ENCODE results near the gene RENBP. TPM values are rescaled to one million over a fixed set of nuclear protein-coding genes. Genes with fewer than 3 reads are reported as not detected.

Gene RENBP
- total and polyA plus RNA-seq, 2 of the 13 experiments (the other 11 are each of a cell fraction or from before 2014, with no cell fraction given) = 1.4 to 2.6 TPM

- TF ChIP-seq PRDM10 (CRISPR knock-in tag; IDR thresholded peaks at IDR 0.05; ENCODE audit: low read depth) (no peak), RFX1 (IDR thresholded peaks at IDR 0.05) (no peak), ZIK1 (CRISPR knock-in tag; IDR thresholded peaks at IDR 0.05; ENCODE audit: borderline replicate concordance, low read depth) (0 out of 2 replicates have a peak, but pooled peaks have one; percentile 47), ZNF761 (CRISPR knock-in tag; conservative IDR thresholded peaks at IDR 0.05) (no peak), BORCS8-MEF2B (CRISPR knock-in tag; IDR thresholded peaks at IDR 0.05) (no peak), ZBTB21 (CRISPR knock-in tag; IDR thresholded peaks at IDR 0.05) (no peak), GTF3A (CRISPR knock-in tag; conservative IDR thresholded peaks at IDR 0.05) (no peak), ZNF20 (CRISPR knock-in tag; IDR thresholded peaks at IDR 0.05) (no peak), ZNF639 (CRISPR knock-in tag; conservative IDR thresholded peaks at IDR 0.05) (peak; percentile 50), SPEN (CRISPR knock-in tag; IDR thresholded peaks at IDR 0.05; ENCODE audit: low read depth) (peak; percentile 85), BRD4 (CRISPR knock-in tag; IDR thresholded peaks at IDR 0.05) (no peak), ZNF296 (CRISPR knock-in tag; conservative IDR thresholded peaks at IDR 0.05) (no peak), NR1H2 (CRISPR knock-in tag; IDR thresholded peaks at IDR 0.05; ENCODE audit: borderline replicate concordance, low read depth) (no peak)
- TF ChIP-seq, protein P1, sequence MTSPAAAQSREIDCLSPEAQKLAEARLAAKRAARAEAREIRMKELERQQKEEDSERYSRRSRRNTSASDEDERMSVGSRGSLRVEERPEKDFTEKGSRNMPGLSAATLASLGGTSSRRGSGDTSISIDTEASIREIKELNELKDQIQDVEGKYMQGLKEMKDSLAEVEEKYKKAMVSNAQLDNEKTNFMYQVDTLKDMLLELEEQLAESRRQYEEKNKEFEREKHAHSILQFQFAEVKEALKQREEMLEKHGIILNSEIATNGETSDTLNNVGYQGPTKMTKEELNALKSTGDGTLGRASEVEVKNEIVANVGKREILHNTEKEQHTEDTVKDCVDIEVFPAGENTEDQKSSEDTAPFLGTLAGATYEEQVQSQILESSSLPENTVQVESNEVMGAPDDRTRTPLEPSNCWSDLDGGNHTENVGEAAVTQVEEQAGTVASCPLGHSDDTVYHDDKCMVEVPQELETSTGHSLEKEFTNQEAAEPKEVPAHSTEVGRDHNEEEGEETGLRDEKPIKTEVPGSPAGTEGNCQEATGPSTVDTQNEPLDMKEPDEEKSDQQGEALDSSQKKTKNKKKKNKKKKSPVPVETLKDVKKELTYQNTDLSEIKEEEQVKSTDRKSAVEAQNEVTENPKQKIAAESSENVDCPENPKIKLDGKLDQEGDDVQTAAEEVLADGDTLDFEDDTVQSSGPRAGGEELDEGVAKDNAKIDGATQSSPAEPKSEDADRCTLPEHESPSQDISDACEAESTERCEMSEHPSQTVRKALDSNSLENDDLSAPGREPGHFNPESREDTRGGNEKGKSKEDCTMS (CRISPR knock-in tag; conservative IDR thresholded peaks at IDR 0.05) = no peak
- TF ChIP-seq, protein P2, sequence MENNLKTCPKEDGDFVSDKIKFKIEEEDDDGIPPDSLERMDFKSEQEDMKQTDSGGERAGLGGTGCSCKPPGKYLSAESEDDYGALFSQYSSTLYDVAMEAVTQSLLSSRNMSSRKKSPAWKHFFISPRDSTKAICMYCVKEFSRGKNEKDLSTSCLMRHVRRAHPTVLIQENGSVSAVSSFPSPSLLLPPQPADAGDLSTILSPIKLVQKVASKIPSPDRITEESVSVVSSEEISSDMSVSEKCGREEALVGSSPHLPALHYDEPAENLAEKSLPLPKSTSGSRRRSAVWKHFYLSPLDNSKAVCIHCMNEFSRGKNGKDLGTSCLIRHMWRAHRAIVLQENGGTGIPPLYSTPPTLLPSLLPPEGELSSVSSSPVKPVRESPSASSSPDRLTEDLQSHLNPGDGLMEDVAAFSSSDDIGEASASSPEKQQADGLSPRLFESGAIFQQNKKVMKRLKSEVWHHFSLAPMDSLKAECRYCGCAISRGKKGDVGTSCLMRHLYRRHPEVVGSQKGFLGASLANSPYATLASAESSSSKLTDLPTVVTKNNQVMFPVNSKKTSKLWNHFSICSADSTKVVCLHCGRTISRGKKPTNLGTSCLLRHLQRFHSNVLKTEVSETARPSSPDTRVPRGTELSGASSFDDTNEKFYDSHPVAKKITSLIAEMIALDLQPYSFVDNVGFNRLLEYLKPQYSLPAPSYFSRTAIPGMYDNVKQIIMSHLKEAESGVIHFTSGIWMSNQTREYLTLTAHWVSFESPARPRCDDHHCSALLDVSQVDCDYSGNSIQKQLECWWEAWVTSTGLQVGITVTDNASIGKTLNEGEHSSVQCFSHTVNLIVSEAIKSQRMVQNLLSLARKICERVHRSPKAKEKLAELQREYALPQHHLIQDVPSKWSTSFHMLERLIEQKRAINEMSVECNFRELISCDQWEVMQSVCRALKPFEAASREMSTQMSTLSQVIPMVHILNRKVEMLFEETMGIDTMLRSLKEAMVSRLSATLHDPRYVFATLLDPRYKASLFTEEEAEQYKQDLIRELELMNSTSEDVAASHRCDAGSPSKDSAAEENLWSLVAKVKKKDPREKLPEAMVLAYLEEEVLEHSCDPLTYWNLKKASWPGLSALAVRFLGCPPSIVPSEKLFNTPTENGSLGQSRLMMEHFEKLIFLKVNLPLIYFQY (CRISPR knock-in tag; IDR thresholded peaks at IDR 0.05; ENCODE audit: borderline replicate concordance) = no peak
- TF ChIP-seq, protein P3, sequence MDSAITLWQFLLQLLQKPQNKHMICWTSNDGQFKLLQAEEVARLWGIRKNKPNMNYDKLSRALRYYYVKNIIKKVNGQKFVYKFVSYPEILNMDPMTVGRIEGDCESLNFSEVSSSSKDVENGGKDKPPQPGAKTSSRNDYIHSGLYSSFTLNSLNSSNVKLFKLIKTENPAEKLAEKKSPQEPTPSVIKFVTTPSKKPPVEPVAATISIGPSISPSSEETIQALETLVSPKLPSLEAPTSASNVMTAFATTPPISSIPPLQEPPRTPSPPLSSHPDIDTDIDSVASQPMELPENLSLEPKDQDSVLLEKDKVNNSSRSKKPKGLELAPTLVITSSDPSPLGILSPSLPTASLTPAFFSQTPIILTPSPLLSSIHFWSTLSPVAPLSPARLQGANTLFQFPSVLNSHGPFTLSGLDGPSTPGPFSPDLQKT (CRISPR knock-in tag; IDR thresholded peaks at IDR 0.05; ENCODE audit: borderline replicate concordance) = no peak
Observed at GRCh38 chrX:153927922-153928760, 16.3 kb downstream of the RENBP start (continued).

Data from HepG2 (cell line).